Activated CD4-positive, alpha-beta T cell treated with anti-CD3 and anti-CD28 coated beads, Interleukin-2, amount 10 ng/mL, durations not matched to agents 7 days and 5 days (primary cell): ENCODE results near the gene MEIS1. TPM values are rescaled to one million over a fixed set of nuclear protein-coding genes. Genes with fewer than 3 reads are reported as not detected.

Experiments used
- CTCF ChIA-PET: fragments of 350-600 bp; sonication (Branson Sonifier 250); formaldehyde crosslinking; loops from one replicate; lab custom pipeline; 2021; ENCODE audit warnings: antibody characterized with exemption; lab: Charles Lee
- POLR2A ChIA-PET: fragments of 350-600 bp; sonication (Branson Sonifier 250); formaldehyde crosslinking; loops from one replicate; lab custom pipeline; 2021; ENCODE audit warnings: antibody characterized with exemption; lab: Charles Lee
- DNase-seq: peaks from one replicate; pipeline ENCODE4 v3.0.0-alpha.2; 2020
- H3K27ac Mint-ChIP-seq: one replicate; pipeline ENCODE4 v1.8.0; 2021; ENCODE audit warnings: mild to moderate bottlenecking, moderate library complexity, mixed read lengths
- H3K27me3 Mint-ChIP-seq: one replicate; pipeline ENCODE4 v1.8.0; 2021; ENCODE audit warnings: mixed read lengths
- H3K36me3 Mint-ChIP-seq: one replicate; pipeline ENCODE4 v1.8.0; 2021; ENCODE audit warnings: low read depth, mixed read lengths
- H3K4me1 Mint-ChIP-seq: one replicate; pipeline ENCODE4 v1.8.0; 2021; ENCODE audit warnings: mixed read lengths
- H3K4me3 Mint-ChIP-seq: one replicate; pipeline ENCODE4 v1.8.0; 2021; ENCODE audit warnings: mild to moderate bottlenecking, moderate library complexity, mixed read lengths
- H3K9me3 Mint-ChIP-seq: one replicate; pipeline ENCODE4 v1.8.0; 2021; ENCODE audit warnings: mixed read lengths
- total RNA-seq, 2 experiments: library from RNA; stranded (reverse); gene quantifications; one replicate each; pipeline ENCODE4 v1.2.3, GENCODE V29; 2021

The MEIS1 gene
- total RNA-seq, 2 experiments from 2014 or later, result not detected

DNA sequence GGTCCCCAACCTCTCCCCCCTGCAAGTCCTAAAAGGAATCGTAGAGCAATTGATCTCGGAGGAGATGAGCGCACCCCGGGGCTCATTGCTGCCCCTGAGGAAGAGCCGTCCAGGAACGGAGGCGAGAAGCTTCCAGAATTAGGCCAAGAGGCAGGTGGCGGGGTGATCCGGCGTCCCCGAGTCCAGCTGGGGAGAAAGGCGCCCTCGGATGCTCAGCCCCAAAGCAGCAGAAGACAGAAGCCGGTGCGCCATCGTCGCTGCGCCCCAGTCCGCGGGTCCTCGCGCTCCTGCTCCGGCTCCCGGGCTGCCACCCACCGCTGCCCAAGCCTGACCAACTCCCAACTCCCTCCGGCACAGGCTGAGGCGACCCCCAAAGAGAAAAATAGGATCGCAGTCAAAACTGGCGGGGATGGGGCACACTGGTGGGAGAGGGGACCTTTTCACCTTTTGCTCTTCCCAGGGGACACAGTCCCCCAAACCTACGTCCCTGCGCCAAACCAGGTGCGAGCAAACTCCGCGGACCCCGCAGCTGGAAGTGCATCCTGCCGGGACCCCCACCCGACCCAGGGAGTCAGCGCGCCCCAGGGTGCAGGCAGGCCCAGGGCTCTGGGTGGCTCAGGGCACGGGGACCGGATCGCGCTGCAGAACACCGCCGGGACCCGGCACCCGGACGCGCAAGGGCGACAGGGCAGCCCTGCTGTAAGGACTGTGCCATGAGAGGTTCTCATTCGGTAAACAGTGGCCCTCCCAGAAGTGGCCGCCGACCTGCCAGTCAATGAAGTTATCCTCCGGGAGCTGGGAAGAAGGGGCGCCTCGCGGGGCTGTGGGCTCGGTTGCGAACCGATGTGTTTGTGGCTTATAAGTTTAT lies 8.4 kb upstream of the MEIS1 start:
- Mint-ChIP-seq H3K27me3 (peaks cover 52% of the 10 kb centered on the region), H3K4me1 (no peaks in the 10 kb centered on the region), H3K4me3 (no peak overlapping the region), H3K9me3 (no peaks in the 10 kb centered on the region), H3K27ac (no peak overlapping the region), H3K36me3 (no peaks in the 10 kb centered on the region)
- POLR2A ChIA-PET, result no interaction called here
- DNase-seq, result no peak
- CTCF ChIA-PET, result no interaction called here

DNA sequence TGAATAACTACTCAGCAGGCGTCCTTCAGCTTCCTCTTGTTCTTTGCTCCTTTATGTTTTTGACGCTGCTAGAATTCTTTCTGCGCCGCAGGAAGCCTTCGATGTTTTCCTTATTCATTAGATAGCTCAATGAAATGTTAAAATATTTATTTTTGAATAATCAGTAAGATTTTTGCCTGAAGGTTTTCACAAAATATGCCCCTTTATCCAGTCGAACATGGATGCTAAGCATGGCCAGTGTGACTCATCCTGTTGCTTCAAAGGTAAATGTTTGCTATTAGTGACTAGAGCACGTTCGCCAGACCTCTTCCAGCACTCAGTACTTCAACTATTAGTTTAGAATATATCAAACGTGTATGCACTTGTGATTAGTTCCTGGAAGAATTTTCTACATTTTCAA lies 7.6 kb upstream of the MEIS1 start:
- H3K4me1 Mint-ChIP-seq, result no peaks in the 10 kb centered on the region
- CTCF ChIA-PET, result interaction anchor here (1.1 kb wide), 1 partner anchor 110 kb away, joined by 3 read pairs; no protein-coding TSS in a partner anchor
- no peak overlapping the region for H3K27ac Mint-ChIP-seq
- POLR2A ChIA-PET, result no interaction called here
- no peak overlapping the region for H3K4me3 Mint-ChIP-seq
- DNase-seq, result no peak
- no peaks in the 10 kb centered on the region for H3K36me3 Mint-ChIP-seq
- H3K9me3 Mint-ChIP-seq, result no peaks in the 10 kb centered on the region
- peaks cover 60% of the 10 kb centered on the region for H3K27me3 Mint-ChIP-seq

DNA sequence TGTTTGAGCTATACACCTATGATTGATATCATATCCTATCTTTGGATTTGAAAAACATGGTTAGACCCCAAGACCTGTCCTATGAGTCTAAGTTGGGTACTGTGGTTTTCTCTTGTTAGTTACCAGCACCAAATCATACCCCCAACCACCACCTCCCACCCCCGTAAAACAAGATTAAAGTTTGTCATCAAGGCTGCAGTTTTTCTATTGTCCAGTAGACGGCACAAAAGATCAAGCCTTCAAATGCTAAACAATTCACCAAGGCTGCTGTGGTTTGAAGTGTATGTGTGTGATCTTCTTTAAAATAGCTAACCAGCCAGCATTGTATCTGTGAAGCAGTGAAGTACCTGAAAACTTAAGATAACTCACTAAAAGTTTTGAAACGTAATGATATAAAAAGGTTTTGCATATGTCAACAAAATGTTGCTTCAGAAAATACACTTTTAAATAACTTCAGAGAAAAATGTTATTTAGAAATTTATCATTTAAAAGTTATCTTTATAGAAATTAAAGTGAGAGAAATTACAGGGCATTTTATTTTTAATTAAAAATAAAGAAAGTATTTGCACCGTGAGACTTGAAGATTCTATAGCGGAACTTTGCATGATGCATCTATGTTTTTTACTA lies 5.8 kb upstream of the MEIS1 start:
- Mint-ChIP-seq H3K27ac (no peak overlapping the region), H3K9me3 (no peaks in the 10 kb centered on the region), H3K4me3 (no peak overlapping the region), H3K27me3 (peaks cover 73% of the 10 kb centered on the region), H3K4me1 (peaks cover 6% of the 10 kb centered on the region), H3K36me3 (no peaks in the 10 kb centered on the region)
- CTCF ChIA-PET, result interaction anchor here (0.9 kb wide), 1 partner anchor 157 kb away, joined by 3 read pairs; no protein-coding TSS in a partner anchor
- POLR2A ChIA-PET, result no interaction called here
- peak; percentile 27 for DNase-seq

DNA sequence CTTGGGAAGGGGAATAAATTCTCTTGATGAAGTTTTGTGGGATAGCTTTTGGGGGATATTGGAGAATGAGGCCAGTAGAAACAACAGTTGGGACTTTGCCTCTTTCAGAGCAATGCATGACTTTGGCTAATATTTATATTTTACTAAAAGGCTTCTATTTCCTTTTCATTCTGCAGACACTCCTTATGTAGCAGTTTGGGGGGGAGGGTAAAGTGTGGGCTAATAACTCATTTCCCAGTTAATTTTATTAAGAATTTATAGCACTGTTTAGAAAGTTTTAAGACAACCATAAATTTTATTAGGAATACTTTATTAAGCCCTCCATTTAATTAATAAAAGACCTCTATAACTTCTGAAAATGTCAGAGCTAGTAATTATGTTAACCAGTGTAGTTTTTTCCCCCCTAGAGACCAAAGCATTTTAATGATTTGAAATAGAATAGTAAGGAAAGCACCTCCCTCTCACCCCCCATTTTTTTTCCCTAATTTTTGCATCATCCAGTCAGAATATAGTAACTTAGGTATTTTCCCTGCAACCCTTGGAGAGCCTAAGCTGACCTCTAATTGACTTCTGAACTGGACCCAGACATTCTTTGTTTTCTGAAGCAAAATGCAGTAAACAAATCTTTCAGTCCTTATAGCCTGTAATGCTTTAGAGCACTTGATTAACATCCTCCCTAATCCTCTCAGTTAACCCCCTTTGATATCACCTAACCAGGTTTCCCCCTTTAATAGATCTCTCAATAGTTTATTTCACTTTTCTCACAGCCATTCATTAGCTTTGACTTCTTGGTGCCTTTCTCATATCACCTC lies 5.0 kb upstream of the MEIS1 start:
- Mint-ChIP-seq H3K9me3 (no peaks in the 10 kb centered on the region), H3K4me3 (no peak overlapping the region), H3K27ac (no peak overlapping the region), H3K27me3 (peaks cover 78% of the 10 kb centered on the region), H3K36me3 (no peaks in the 10 kb centered on the region), H3K4me1 (peaks cover 14% of the 10 kb centered on the region)
- no peak for DNase-seq
- POLR2A ChIA-PET, result no interaction called here
- CTCF ChIA-PET, result no interaction called here

DNA sequence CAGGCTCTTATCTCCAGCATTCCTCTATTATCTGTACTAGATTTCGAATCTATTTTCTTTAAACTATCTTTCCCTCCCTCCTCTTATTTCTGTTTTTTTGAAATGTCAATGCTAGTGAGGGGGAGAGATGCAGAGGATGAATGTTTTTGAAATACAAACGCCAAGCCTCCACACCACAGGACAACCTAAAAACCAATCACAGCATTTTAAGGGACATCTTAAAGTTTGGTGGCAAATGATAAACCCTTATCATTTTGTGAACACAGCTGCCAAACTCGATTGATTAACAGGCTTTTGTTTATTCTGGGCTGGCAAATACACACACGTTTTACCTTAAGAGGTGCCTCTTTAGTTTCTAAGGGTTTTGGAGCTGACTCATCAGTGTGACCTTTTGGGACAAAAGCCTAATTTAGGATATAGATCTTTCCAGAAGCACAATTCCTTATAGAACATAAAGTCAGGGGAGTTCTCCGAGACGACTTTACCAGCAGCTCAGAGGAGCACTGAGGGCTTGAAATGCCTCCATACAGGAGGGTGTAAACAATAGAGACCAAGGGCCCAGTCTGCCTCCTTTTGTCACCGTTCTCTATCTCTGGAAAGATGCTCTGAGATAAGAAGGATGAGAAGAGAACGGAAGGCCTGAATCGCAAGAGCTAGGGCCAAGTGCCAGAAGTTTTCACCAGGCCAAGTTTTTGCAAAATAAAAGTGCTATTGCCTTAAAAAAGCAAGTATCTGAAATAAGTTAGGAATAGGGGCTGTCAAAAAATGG lies 4.2 kb upstream of the MEIS1 start:
- POLR2A ChIA-PET, result no interaction called here

DNA sequence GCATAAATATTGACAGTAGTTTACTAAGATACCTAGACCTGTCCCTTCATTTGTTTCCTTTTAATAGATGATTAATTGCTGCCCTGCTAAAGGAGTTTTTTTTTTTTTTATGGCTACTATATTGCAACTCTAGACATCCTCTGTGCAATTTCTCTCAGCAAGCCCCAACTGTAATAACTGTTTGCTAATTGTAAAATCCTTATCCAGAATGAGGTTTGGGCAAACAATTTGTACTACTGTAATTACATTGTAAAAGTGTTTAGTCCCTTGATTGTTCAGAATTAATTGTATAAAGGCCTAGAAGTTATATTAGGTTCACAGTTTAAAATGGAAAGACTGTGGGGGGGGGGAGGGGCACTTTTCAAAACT lies 3.7 kb upstream of the MEIS1 start:
- ChIA-PET CTCF (no interaction called here), POLR2A (no interaction called here)
- Mint-ChIP-seq H3K4me3 (no peak overlapping the region), H3K27me3 (peaks cover 78% of the 10 kb centered on the region), H3K27ac (no peak overlapping the region), H3K36me3 (no peaks in the 10 kb centered on the region), H3K4me1 (peaks cover 18% of the 10 kb centered on the region), H3K9me3 (no peaks in the 10 kb centered on the region)
- no peak for DNase-seq

More for the DNA sequence above, 4.2 kb upstream of the MEIS1 start:
- peaks cover 18% of the 10 kb centered on the region for H3K4me1 Mint-ChIP-seq
- H3K27me3 Mint-ChIP-seq, result peaks cover 78% of the 10 kb centered on the region
- CTCF ChIA-PET, result no interaction called here
- no peak for DNase-seq
- no peaks in the 10 kb centered on the region for H3K9me3 Mint-ChIP-seq
- no peak overlapping the region for H3K4me3 Mint-ChIP-seq
- no peaks in the 10 kb centered on the region for H3K36me3 Mint-ChIP-seq
- no peak overlapping the region for H3K27ac Mint-ChIP-seq

DNA sequence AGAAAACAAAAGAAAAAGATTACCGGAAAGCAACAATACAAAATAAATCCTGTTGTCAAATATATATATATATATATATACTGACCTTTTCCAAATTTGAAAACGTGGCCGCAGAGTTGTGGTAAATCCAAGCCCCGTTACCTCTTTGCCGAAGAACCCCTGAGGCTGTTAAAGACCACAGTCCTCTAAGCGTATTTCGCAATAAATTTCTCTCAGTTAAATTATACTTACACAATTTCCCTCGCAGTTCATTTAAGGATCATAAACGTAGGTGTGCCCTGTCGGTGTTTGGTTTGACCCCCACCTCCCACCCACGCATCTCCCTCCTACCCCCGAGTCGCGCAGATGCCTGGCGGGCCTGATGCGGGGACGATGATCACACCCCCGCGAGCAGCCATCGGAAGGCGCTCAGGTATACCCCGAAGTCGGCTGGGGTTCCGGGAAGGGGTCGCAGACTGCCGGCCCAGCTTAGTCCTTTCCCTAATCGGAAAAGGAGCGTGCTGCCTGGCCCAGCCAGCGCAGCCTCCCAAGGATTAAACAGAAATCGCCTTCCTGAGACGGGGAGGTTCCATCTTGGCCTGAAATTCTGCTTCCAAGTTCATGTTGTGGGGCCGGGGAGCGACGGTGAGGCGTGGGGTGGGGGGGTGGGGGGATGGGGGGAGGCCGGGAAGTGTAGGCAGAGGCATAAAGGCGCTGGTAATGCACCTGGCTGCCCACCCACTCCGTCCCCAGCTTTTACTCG lies 2.9 kb upstream of the MEIS1 start:
- Mint-ChIP-seq H3K27ac (no peak overlapping the region), H3K27me3 (peaks cover 84% of the 10 kb centered on the region), H3K4me3 (no peak overlapping the region), H3K4me1 (peaks cover 18% of the 10 kb centered on the region), H3K36me3 (no peaks in the 10 kb centered on the region), H3K9me3 (no peaks in the 10 kb centered on the region)
- CTCF ChIA-PET, result no interaction called here
- POLR2A ChIA-PET, result no interaction called here
- DNase-seq, result no peak

DNA sequence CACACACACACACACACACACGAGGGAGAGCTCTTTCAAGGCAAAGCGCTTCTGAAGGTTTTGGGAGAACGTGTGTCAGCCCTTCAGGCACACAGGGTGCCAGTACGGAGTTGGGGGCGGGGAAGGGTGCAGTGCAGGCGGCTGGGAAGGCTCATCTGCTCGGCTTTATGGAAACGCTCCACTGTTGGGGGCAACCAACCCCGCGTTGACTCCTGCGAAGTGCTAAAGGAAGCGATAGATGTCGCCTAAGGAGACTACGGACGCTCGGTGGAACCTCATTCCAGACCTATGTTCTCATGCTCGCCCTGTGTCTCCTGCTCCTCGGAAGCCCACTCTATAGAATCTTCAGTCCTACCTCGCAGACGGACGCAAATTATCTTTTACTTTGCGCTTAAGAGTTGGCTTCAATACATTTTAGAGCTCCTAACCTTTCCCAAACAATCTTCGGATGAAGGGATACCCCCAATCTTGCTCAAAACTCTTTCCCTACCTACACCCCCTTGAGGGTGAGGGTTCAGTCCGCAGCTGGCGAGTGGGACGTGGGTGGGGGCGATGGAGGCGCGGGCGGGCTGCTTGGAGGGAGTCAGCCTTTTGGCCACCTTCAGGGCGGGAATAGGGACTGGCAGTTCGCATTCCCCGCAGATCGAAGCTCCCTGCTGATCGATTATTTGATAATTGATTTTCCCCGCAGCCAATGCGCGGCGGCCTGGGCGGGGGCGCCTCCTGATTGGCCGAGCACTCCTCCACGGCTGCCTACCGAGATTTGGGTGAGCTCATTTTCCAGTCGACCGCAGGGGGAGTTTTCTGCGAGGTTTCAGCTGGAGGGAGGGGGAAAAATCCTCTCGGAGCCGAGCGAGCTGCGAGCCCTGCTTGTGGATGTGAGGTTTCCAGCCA lies 1.9 kb upstream of the MEIS1 start:
- peaks cover 85% of the 10 kb centered on the region for H3K27me3 Mint-ChIP-seq
- no peaks in the 10 kb centered on the region for H3K36me3 Mint-ChIP-seq
- ChIA-PET POLR2A (no interaction called here), CTCF (no interaction called here)
- no peak for DNase-seq
- peaks cover 18% of the 10 kb centered on the region for H3K4me1 Mint-ChIP-seq
- peak overlapping the region; percentile 69 for H3K4me3 Mint-ChIP-seq
- no peaks in the 10 kb centered on the region for H3K9me3 Mint-ChIP-seq
- H3K27ac Mint-ChIP-seq, result no peak overlapping the region

DNA sequence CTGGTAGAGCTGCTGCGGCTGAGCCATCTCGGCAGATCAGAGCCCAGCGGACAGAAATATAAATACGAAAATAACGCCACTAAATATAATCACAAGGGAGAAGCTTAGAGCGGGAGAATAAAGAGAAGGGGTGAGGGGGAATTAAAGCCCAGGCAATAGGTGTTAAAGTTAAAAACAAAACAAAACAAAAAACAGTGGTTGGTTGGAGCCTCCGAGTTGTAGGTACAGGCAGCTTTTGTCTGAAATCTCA lies 1.3 kb upstream of the MEIS1 start:
- ChIA-PET POLR2A (no interaction called here), CTCF (no interaction called here)
- Mint-ChIP-seq H3K27ac (no peak overlapping the region), H3K4me3 (peak overlapping the region; percentile 69), H3K9me3 (no peaks in the 10 kb centered on the region), H3K27me3 (peaks cover 87% of the 10 kb centered on the region), H3K4me1 (peaks cover 18% of the 10 kb centered on the region), H3K36me3 (no peaks in the 10 kb centered on the region)
- DNase-seq, result no peak

DNA sequence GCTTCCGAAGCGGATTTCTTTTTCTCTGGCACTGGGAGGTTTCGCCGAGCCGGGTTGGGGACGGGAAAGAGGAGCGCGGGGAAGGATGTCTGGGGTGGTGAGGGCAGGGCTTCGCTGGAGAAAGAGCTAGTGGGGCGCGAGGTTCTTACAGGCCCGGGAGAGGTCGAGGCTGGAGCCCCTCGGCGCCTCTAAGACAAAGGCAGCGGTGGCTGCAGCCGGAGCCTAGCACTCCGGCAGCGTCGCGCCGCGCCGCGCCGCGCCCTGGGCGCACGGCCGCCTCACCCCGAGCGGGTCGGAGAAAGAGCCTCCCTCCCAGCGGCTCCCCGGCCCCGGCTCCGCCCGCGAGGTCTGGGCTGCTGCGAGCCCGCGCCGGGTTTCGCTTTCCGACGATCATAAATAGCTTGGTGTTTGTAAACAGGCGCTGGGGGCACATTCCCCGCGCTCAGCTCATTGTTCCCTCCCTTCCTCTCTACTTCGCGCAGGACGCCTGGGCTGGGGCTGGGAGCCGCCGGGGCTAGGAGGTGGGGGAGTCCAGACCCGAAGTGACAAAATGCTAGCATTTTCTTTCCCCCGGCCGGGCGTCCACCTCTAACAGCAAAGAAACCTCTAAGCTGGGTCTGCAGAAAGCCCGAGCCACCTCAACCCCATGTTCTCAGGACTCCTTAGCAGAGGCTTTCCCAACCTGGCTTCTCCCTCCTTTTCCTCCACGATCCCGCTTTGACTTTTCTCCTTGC lies 813 bp upstream of the MEIS1 start:
- H3K27me3 Mint-ChIP-seq, result peaks cover 84% of the 10 kb centered on the region
- ChIA-PET POLR2A (no interaction called here), CTCF (no interaction called here)
- H3K4me3 Mint-ChIP-seq, result peak overlapping the region; percentile 71
- peak; percentile 26 for DNase-seq
- H3K9me3 Mint-ChIP-seq, result no peaks in the 10 kb centered on the region
- no peak overlapping the region for H3K27ac Mint-ChIP-seq
- peaks cover 18% of the 10 kb centered on the region for H3K4me1 Mint-ChIP-seq
- no peaks in the 10 kb centered on the region for H3K36me3 Mint-ChIP-seq

DNA sequence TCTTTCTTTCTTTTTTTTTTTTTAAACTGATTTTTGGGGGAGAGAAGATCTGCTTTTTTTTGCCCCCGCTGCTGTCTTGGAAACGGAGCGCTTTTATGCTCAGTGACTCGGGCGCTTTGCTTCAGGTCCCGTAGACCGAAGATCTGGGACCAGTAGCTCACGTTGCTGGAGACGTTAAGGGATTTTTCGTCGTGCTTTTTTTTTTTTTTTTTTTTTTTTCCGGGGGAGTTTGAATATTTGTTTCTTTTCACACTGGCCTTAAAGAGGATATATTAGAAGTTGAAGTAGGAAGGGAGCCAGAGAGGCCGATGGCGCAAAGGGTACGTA lies 587 bp downstream of the MEIS1 start:
- Mint-ChIP-seq H3K36me3 (no peaks in the 10 kb centered on the region), H3K4me1 (peaks cover 21% of the 10 kb centered on the region), H3K9me3 (no peaks in the 10 kb centered on the region), H3K27ac (no peak overlapping the region), H3K27me3 (peaks cover 88% of the 10 kb centered on the region), H3K4me3 (peak overlapping the region; percentile 71)
- ChIA-PET CTCF (interaction anchor here (0.6 to 1.1 kb wide), 3 partner anchors 73 to 732 kb away, joined by 3 to 6 read pairs (median 6); no protein-coding TSS in a partner anchor), POLR2A (no interaction called here)
- no peak for DNase-seq
